ENCODE measurements around the gene VSNL1.

VSNL1 gene

GRCh38 chr2:17648581-17648980 is 108.1 kb downstream of the VSNL1 start:
- DNase-seq, result no peak

- no peak for DNase-seq
These were observed 108.5 kb downstream of the VSNL1 start for GRCh38 chr2:17649026-17649425.

- no peak for DNase-seq
These were observed 112.3 kb downstream of the VSNL1 start for GRCh38 chr2:17652681-17653394.

GRCh38 chr2:17657759-17658158 is 117.3 kb downstream of the VSNL1 start:
- DNase-seq, result no peak

GRCh38 chr2:17658251-17658843 is 117.9 kb downstream of the VSNL1 start:
- no peak for DNase-seq

- DNase-seq, result no peak
These were observed 119.7 kb downstream of the VSNL1 start for GRCh38 chr2:17660219-17660618.

GRCh38 chr2:17661460-17661859 is 121.0 kb downstream of the VSNL1 start:
- no peak for DNase-seq

GRCh38 chr2:17662723-17663122 is 122.2 kb downstream of the VSNL1 start:
- no peak for DNase-seq

GRCh38 chr2:17664534-17664933 is 124.0 kb downstream of the VSNL1 start:
- no peak for DNase-seq

- DNase-seq, result no peak
These were observed 127.4 kb downstream of the VSNL1 start for GRCh38 chr2:17667898-17668297.

- no peak for DNase-seq
These were observed 132.3 kb downstream of the VSNL1 start for GRCh38 chr2:17672583-17673317.

GRCh38 chr2:17674817-17675216 is 134.3 kb downstream of the VSNL1 start:
- DNase-seq, result no peak

- DNase-seq, result no peak
These were observed 139.6 kb downstream of the VSNL1 start for GRCh38 chr2:17680119-17680518.

- no peak for DNase-seq
These were observed 141.8 kb downstream of the VSNL1 start for GRCh38 chr2:17682098-17682857.

GRCh38 chr2:17683981-17684380 is 143.5 kb downstream of the VSNL1 start:
- no peak for DNase-seq

- DNase-seq, result no peak
These were observed 148.1 kb downstream of the VSNL1 start for GRCh38 chr2:17688600-17688999.

- DNase-seq, result no peak
These were observed 148.5 kb downstream of the VSNL1 start for GRCh38 chr2:17689010-17689409.

- no peak for DNase-seq
These were observed 150.3 kb downstream of the VSNL1 start for GRCh38 chr2:17690776-17691175.

All from left hindlimb (tissue), 1 donor.